ENCODE results near the gene C22orf42.

The C22orf42 gene

DNA sequence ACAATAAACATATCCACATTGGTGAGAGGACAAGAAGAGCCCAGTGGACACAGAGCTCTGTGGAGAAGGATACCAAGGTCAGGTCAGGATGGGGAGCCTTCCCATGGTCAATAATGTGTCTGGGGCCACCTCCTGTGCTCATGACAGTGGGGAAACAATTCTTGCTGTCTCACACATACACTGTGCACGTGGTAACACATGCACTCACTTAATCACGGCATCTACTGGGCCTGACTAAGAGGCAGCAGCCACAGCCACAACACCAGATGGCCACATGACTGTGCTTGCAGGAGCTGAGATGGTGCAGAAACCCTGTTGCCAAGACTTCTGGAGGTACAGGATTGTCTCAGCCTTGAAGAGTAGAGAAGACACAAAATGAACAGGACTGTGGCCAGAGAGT is 28.6 kb downstream of the C22orf42 start:
- TF ChIP-seq CTCF (conservative IDR thresholded peaks at IDR 0.05; ENCODE audit: low read depth, low read length), result no peak
- no peak overlapping the region for H3K4me3 ChIP-seq (ENCODE audit: low read depth, low read length)
- DNase-seq (ENCODE audit: low read depth), result no peak

GRCh38 chr22:32127904-32128303 is 31.2 kb downstream of the C22orf42 start:
- no peak for DNase-seq (ENCODE audit: low read depth)
- TF ChIP-seq CTCF (conservative IDR thresholded peaks at IDR 0.05; ENCODE audit: low read depth, low read length), result no peak
- no peak overlapping the region for H3K4me3 ChIP-seq (ENCODE audit: low read depth, low read length)

- no peak overlapping the region for H3K4me3 ChIP-seq (ENCODE audit: low read depth, low read length)
- DNase-seq (ENCODE audit: low read depth), result no peak
- peak; percentile 9 for TF ChIP-seq CTCF (conservative IDR thresholded peaks at IDR 0.05; ENCODE audit: low read depth, low read length)
These were observed 35.4 kb downstream of the C22orf42 start for GRCh38 chr22:32123657-32124056.

DNA sequence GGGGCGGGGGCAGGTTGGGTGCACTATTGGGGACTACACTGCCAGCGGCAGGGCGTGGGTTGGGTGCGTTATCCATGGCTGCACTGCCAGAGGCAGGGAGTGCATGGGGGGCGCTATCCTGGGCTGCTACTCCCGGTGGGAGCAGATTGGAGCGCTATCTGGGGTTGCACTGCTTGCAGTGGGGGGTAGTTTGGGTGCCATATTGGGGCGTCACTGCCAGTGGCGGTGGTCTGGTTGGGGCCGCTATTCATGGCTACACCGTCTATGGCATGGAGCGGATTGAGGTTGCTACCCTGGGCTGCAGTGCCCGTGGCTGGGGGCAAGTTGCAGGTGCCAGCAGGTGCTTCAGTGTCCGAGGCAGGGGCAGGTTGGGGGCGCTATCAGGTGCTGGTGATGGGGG is 36.2 kb downstream of the C22orf42 start:
- DNase-seq (ENCODE audit: low read depth), result no peak
- TF ChIP-seq CTCF (conservative IDR thresholded peaks at IDR 0.05; ENCODE audit: low read depth, low read length), result no peak
- H3K4me3 ChIP-seq (ENCODE audit: low read depth, low read length), result no peak overlapping the region

DNA sequence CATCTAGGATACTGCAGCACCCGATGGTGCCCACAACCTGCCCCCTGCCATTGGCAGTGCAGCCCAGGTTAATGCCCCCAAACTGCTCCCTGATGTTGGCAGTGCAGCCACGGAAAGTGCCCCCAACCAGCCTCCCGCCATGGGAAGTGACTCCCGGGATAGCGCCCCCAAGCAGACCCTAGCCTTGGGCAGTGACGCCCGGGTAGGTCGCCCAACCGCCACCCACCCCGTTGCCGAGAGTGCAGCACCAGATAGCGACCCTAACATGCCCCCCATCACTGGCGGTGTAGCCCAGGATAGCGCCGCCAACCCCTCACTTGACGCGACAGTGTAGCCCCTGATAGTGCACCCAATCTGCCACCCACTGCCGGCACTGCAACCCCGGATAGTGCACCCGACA is 38.5 kb downstream of the C22orf42 start:
- H3K4me3 ChIP-seq (ENCODE audit: low read depth, low read length), result no peak overlapping the region
- TF ChIP-seq CTCF (conservative IDR thresholded peaks at IDR 0.05; ENCODE audit: low read depth, low read length), result no peak
- DNase-seq (ENCODE audit: low read depth), result no peak

- no peak for DNase-seq (ENCODE audit: low read depth)
- no peak for TF ChIP-seq CTCF (conservative IDR thresholded peaks at IDR 0.05; ENCODE audit: low read depth, low read length)
- no peak overlapping the region for H3K4me3 ChIP-seq (ENCODE audit: low read depth, low read length)
These were observed 39.4 kb downstream of the C22orf42 start for GRCh38 chr22:32119568-32120235.

DNA sequence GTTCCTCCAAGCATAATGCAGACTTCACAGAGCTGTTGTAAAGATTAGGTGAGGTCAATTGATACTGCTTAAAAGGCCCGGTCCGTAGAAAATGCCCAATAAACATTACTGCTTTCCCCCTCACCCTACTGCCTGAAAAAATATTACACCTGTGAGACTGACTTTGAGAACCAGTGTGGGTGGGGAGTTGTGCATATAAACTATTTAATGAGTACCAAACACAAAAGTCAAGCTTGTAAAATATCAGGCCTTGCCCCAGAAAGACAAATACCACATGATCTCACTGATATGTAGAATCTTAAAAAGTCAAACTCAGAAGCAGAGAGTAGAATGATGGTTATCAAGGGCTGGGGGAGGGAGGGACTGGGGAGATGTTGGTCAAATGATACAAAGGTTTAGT is 46.7 kb downstream of the C22orf42 start:
- H3K4me3 ChIP-seq (ENCODE audit: low read depth, low read length), result no peak overlapping the region
- no peak for TF ChIP-seq CTCF (conservative IDR thresholded peaks at IDR 0.05; ENCODE audit: low read depth, low read length)
- no peak for DNase-seq (ENCODE audit: low read depth)

All from choroid plexus epithelial cell (primary cell).